ENCODE measurements around the gene ITPR2. TPM values are rescaled to one million over a fixed set of nuclear protein-coding genes. Genes with fewer than 3 reads are reported as not detected.
A peak's percentile ranks its signal among the peaks of the same experiment; 100 is the strongest.

Gene ITPR2
- total RNA-seq, 1 experiment from 2014 or later = 16.5 TPM

DNA sequence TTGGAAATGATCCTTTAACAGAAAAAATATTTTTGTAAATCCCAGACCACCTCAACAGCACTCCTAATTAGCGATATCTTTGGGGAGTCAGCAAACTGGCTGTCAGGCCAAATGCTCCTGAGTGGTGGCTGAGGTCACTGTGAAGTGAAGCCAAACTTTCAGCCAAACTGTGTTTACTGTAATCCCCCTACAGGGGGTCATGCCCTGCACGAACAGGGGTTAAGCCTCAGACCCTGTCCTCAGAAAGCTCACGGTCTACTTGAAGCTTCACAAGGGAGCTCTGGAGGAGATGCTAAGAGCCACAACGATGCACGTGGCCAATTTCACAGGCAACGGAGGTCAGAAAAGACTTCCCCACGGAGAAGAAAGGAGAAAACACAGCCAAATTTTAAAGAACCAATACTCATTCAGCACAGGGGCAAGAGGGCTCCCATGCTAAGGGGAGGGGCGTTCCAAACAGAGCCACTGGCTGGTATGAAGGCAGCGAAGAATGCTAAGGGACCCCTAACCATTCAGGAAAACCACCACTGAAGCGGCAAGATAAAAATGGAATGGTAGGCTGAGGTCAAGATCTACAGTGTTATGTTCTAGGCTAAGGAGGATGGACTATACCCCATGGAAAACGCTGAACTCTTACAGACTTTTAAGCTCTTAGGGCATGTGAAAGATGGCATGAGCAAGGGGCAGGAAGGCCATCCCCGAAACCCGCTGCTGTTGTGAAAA is 105.4 kb downstream of the ITPR2 start:
- in situ Hi-C loops (cut with HindIII; ENCODE audit: low pct_unique_long_range_greater_than_20kb, low sequenced_read_pairs) = no loop called here
- DNase-seq (ENCODE audit: low read depth) = no peak

- DNase-seq (ENCODE audit: low read depth) = no peak
- in situ Hi-C loops (cut with HindIII; ENCODE audit: low pct_unique_long_range_greater_than_20kb, low sequenced_read_pairs) = no loop called here
These were observed 106.0 kb downstream of the ITPR2 start for GRCh38 chr12:26726956-26727355.

- in situ Hi-C loops (cut with HindIII; ENCODE audit: low pct_unique_long_range_greater_than_20kb, low sequenced_read_pairs) = no loop called here
- no peak for DNase-seq (ENCODE audit: low read depth)
These were observed 107.6 kb downstream of the ITPR2 start for GRCh38 chr12:26725276-26725916.

GRCh38 chr12:26724309-26724702 is 108.7 kb downstream of the ITPR2 start:
- in situ Hi-C loops (cut with HindIII; ENCODE audit: low pct_unique_long_range_greater_than_20kb, low sequenced_read_pairs) = no loop called here

DNA sequence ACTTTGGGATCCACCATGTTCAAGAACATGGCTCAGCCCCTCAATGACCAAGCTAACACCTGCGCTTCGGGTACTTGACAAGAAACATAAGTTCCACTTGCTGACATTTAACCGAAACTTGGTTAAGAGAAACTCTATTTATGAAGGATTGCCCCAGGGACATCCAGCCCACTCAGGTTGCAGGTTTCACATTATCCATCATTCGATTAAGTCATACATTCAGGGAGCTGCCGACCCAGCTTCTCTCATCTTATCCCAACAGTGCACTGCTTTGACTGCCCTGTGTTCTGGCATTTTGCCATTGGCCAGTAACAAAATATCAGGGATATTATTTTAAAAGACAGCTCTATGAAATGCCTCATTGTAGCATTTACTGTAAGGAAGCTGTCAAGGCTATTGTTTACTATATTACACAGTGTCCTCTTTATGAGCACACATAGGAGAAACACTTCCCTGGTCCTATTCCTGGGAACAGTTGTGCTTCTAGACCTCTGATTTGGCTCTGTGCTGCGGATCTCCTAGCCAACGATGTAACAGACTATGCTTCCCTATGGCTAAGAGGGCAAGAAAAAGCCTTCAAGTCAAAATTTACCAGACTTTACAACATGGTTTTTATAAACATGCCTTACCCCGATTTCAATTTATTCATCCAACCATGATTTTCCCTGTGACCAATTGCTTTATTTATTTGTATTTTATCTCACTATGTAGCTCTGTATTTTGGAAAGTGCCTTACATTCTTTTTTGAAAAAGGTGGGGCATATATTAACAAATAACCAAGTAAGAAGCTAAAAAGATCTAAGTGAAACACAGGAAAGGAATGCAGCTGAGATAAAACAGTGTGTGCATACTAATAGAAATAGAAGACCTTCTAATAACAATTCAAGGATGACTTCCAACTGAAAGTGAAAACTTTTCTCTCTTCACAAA is 109.3 kb downstream of the ITPR2 start:
- in situ Hi-C loops (cut with HindIII; ENCODE audit: low pct_unique_long_range_greater_than_20kb, low sequenced_read_pairs) = no loop called here
- DNase-seq (ENCODE audit: low read depth) = peak; percentile 65

More at GRCh38 chr12:26724309-26724702, 108.7 kb downstream of the ITPR2 start:
- no peak for DNase-seq (ENCODE audit: low read depth)

DNA sequence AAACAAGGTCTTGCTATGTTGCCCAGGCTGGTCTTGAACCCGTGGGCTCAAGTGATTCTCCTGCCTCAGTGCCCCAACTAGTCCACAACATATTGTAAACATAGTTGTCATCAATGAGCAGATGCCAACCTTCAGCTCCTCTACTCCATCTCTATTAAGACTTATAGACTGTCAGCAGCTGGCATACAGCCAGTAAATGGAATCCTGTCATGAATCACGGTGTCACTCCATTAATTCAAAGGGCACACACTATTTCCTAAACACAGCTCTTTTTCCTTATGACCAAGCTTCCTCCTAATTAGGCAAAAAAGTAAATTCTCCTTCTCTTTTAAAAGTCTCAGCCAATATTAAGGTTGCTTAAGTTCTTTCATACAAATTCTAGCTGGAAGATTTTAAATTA is 111.2 kb downstream of the ITPR2 start:
- DNase-seq (ENCODE audit: low read depth) = peak; percentile 51
- in situ Hi-C loops (cut with HindIII; ENCODE audit: low pct_unique_long_range_greater_than_20kb, low sequenced_read_pairs) = no loop called here

GRCh38 chr12:26719852-26720251 is 113.1 kb downstream of the ITPR2 start:
- in situ Hi-C loops (cut with HindIII; ENCODE audit: low pct_unique_long_range_greater_than_20kb, low sequenced_read_pairs) = no loop called here
- DNase-seq (ENCODE audit: low read depth) = no peak

- peak; percentile 27 for DNase-seq (ENCODE audit: low read depth)
- in situ Hi-C loops (cut with HindIII; ENCODE audit: low pct_unique_long_range_greater_than_20kb, low sequenced_read_pairs) = no loop called here
These were observed 115.2 kb downstream of the ITPR2 start for GRCh38 chr12:26717757-26718156.

DNA sequence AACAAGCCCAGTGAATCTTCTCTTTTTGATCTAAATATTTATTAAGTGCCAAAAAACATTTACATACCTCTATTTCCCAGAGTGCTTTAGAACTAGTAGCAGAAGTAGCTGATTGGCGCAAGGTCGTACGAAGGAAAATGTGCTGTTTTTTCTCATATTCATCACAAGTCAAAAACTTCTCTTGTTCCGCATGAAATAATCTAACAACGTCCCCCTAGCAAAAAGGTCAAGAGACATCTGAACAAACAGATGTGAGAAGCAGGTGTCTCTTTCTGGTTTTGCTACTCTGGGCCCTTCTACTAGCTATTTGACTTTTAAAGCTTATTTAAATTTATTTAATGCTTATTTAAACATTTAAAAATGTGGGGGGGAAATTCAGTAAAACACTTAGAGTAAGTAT is 117.8 kb downstream of the ITPR2 start:
- in situ Hi-C loops (cut with HindIII; ENCODE audit: low pct_unique_long_range_greater_than_20kb, low sequenced_read_pairs) = no loop called here
- no peak for DNase-seq (ENCODE audit: low read depth)

- no peak for DNase-seq (ENCODE audit: low read depth)
- in situ Hi-C loops (cut with HindIII; ENCODE audit: low pct_unique_long_range_greater_than_20kb, low sequenced_read_pairs) = no loop called here
These were observed 119.1 kb downstream of the ITPR2 start for GRCh38 chr12:26713885-26714383.

GRCh38 chr12:26712892-26713291 is 120.1 kb downstream of the ITPR2 start:
- no peak for DNase-seq (ENCODE audit: low read depth)
- in situ Hi-C loops (cut with HindIII; ENCODE audit: low pct_unique_long_range_greater_than_20kb, low sequenced_read_pairs) = no loop called here

DNA sequence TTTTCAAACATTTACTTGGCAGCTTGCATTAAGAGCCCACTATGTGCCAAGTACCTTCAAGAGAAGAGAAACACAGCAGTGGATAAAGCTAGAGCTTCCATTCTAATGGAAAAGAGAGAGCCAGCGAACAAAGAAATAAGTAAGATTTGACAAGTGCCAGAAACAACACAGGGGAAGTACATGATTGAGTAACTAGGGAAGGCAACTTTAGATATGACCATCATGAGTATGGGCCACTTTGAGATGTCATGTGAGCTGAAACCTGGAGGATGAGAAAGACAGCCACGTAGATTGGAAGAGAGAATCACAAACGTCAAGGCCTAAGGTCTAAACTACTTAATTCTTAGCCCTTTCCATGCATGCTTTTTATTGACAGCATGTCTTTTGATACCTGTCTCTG is 121.4 kb downstream of the ITPR2 start:
- in situ Hi-C loops (cut with HindIII; ENCODE audit: low pct_unique_long_range_greater_than_20kb, low sequenced_read_pairs) = no loop called here
- no peak for DNase-seq (ENCODE audit: low read depth)

DNA sequence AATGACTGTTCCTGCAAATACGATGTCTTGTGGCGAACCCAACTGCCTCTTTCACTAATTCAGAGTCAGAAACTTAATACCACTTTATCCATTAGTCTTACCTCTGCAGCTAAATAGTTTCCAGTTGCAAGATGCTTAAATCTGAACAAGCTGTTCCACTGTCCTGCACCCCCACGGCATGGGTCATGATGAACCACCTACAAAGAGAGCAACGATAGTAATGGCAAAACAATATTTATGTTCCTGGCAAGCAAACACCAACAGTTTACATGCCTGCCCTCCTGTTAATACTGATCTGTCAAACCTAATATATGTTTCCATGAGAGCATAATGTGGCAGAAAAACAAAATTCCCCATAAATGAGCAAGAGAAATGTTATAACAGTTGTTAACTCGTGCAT is 121.9 kb downstream of the ITPR2 start:
- in situ Hi-C loops (cut with HindIII; ENCODE audit: low pct_unique_long_range_greater_than_20kb, low sequenced_read_pairs) = no loop called here
- no peak for DNase-seq (ENCODE audit: low read depth)

GRCh38 chr12:26705851-26706250 is 127.1 kb downstream of the ITPR2 start:
- in situ Hi-C loops (cut with HindIII; ENCODE audit: low pct_unique_long_range_greater_than_20kb, low sequenced_read_pairs) = no loop called here
- DNase-seq (ENCODE audit: low read depth) = no peak

GRCh38 chr12:26704684-26705460 is 128.1 kb downstream of the ITPR2 start:
- no peak for DNase-seq (ENCODE audit: low read depth)
- in situ Hi-C loops (cut with HindIII; ENCODE audit: low pct_unique_long_range_greater_than_20kb, low sequenced_read_pairs) = no loop called here

DNA sequence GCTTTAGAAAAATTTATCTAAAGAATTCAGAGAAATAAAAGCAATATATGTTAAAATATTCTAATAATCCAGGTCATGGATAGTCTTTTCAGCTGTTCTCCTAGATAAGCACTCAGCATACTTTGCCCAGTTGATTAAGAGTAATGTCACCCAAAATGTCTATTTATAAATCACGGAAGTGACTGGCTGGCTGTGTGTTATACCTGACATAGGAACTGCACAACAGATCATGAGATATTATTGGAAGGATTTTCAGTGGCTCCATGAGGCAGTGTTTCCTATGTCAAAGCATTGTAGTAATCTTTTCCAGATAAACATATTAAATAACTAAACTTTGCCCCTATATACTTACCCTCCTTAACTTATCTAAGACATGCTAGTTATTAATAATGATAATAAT is 128.8 kb downstream of the ITPR2 start:
- in situ Hi-C loops (cut with HindIII; ENCODE audit: low pct_unique_long_range_greater_than_20kb, low sequenced_read_pairs) = no loop called here
- no peak for DNase-seq (ENCODE audit: low read depth)

- DNase-seq (ENCODE audit: low read depth) = no peak
- in situ Hi-C loops (cut with HindIII; ENCODE audit: low pct_unique_long_range_greater_than_20kb, low sequenced_read_pairs) = no loop called here
These were observed 130.3 kb downstream of the ITPR2 start for GRCh38 chr12:26702741-26703140.

GRCh38 chr12:26701604-26702215 is 131.3 kb downstream of the ITPR2 start:
- peak; percentile 49 for DNase-seq (ENCODE audit: low read depth)
- in situ Hi-C loops (cut with HindIII; ENCODE audit: low pct_unique_long_range_greater_than_20kb, low sequenced_read_pairs) = no loop called here

Data from Caki2 (cell line).